Measurements from ENCODE around the gene SORBS1. TPM values are rescaled to one million over a fixed set of nuclear protein-coding genes. Genes with fewer than 3 reads are reported as not detected.

Gene SORBS1
- total RNA-seq, 1 donor from 2014 or later: 703 TPM

GRCh38 chr10:95279042-95279820 is 281.9 kb downstream of the SORBS1 start:
- intact Hi-C loops (cut with micrococcal nuclease): no loop called here
- peak; percentile 25 for ATAC-seq

GRCh38 chr10:95278061-95278988 is 282.8 kb downstream of the SORBS1 start:
- DNase-seq: no peak
- peak; percentile 29 for ATAC-seq
- intact Hi-C loops (cut with micrococcal nuclease): no loop called here

More at GRCh38 chr10:95279042-95279820, 281.9 kb downstream of the SORBS1 start:
- DNase-seq: no peak

- DNase-seq (no peak), ATAC-seq (no peak)
- intact Hi-C loops (cut with micrococcal nuclease): no loop called here
These were observed 283.6 kb downstream of the SORBS1 start for GRCh38 chr10:95277614-95278013.

GRCh38 chr10:95277201-95277570 is 284.0 kb downstream of the SORBS1 start:
- intact Hi-C loops (cut with micrococcal nuclease): no loop called here
- ATAC-seq (no peak), DNase-seq (no peak)

- intact Hi-C loops (cut with micrococcal nuclease): no loop called here
- ATAC-seq (peak; percentile 29), DNase-seq (no peak)
These were observed 284.6 kb downstream of the SORBS1 start for GRCh38 chr10:95276367-95277200.

- DNase-seq (no peak), ATAC-seq (no peak)
- intact Hi-C loops (cut with micrococcal nuclease): no loop called here
These were observed 285.3 kb downstream of the SORBS1 start for GRCh38 chr10:95275726-95276366.

GRCh38 chr10:95273393-95274312 is 287.5 kb downstream of the SORBS1 start:
- intact Hi-C loops (cut with micrococcal nuclease): no loop called here
- DNase-seq (no peak), ATAC-seq (peak; percentile 65)

GRCh38 chr10:95268438-95268837 is 292.7 kb downstream of the SORBS1 start:
- DNase-seq (peak; percentile 71), ATAC-seq (peak; percentile 66)
- intact Hi-C loops (cut with micrococcal nuclease): no loop called here

- ATAC-seq: no peak
- intact Hi-C loops (cut with micrococcal nuclease): no loop called here
- no peak for DNase-seq
These were observed 293.9 kb downstream of the SORBS1 start for GRCh38 chr10:95267251-95267650.

GRCh38 chr10:95266674-95267095 is 294.5 kb downstream of the SORBS1 start:
- ATAC-seq (peak; percentile 71), DNase-seq (no peak)
- intact Hi-C loops (cut with micrococcal nuclease): no loop called here

- ATAC-seq: no peak
- intact Hi-C loops (cut with micrococcal nuclease): no loop called here
- no peak for DNase-seq
These were observed 295.6 kb downstream of the SORBS1 start for GRCh38 chr10:95265572-95265971.

- ATAC-seq: no peak
- DNase-seq: no peak
- intact Hi-C loops (cut with micrococcal nuclease): no loop called here
These were observed 296.7 kb downstream of the SORBS1 start for GRCh38 chr10:95264227-95265051.

GRCh38 chr10:95263864-95264226 is 297.3 kb downstream of the SORBS1 start:
- DNase-seq (no peak), ATAC-seq (no peak)
- intact Hi-C loops (cut with micrococcal nuclease): no loop called here

- ATAC-seq (no peak), DNase-seq (no peak)
- intact Hi-C loops (cut with micrococcal nuclease): no loop called here
These were observed 298.2 kb downstream of the SORBS1 start for GRCh38 chr10:95262763-95263518.

- DNase-seq (no peak), ATAC-seq (peak; percentile 51)
- intact Hi-C loops (cut with micrococcal nuclease): no loop called here
These were observed 299.2 kb downstream of the SORBS1 start for GRCh38 chr10:95261926-95262325.

Measured in left ventricle myocardium superior (tissue), 1 donor.